Activated CD8-positive, alpha-beta memory T cell treated with anti-CD3 and anti-CD28 coated beads, Interleukin-2, amount 50 U/mL, for 24 hours (primary cell): ENCODE data around the gene NLGN2.
"Not testable (repeated sequence)": the region's sequence is repeated elsewhere in the genome, so short reads cannot be mapped to it uniquely, and the experiment has no call there.

ENCODE experiments used
- DNase-seq: peaks from one replicate; pipeline ENCODE4 v3.0.0-alpha.2; 2020; ENCODE audit errors: extremely low read depth

Gene NLGN2

GRCh38 chr17:7407485-7408251 lies at the start of gene NLGN2:
Gene NLGN2, plus strand, starts transcription at chr17:7407845. Its CDS starts 411 bp downstream, at chr17:7408256.
- DNase-seq = no peak

- no peak for DNase-seq
These were observed 45.7 kb upstream of the NLGN2 start for GRCh38 chr17:7361906-7362305.

- no peak for DNase-seq
These were observed 44.3 kb upstream of the NLGN2 start for GRCh38 chr17:7363311-7363710.

- not testable (repeated sequence) for DNase-seq
These were observed 41.7 kb upstream of the NLGN2 start for GRCh38 chr17:7365963-7366362.

- no peak for DNase-seq
These were observed 40.6 kb upstream of the NLGN2 start for GRCh38 chr17:7367083-7367482.

GRCh38 chr17:7367918-7368598 lies 39.6 kb upstream of the NLGN2 start:
- DNase-seq = no peak

- not testable (repeated sequence) for DNase-seq
These were observed 39.0 kb upstream of the NLGN2 start for GRCh38 chr17:7368599-7368994.

- no peak for DNase-seq
These were observed 37.8 kb upstream of the NLGN2 start for GRCh38 chr17:7369825-7370224.

GRCh38 chr17:7370853-7371252 lies 36.8 kb upstream of the NLGN2 start:
- no peak for DNase-seq

- DNase-seq = no peak
These were observed 33.3 kb upstream of the NLGN2 start for GRCh38 chr17:7374353-7374752.

GRCh38 chr17:7379134-7379533 lies 28.5 kb upstream of the NLGN2 start:
- no peak for DNase-seq

GRCh38 chr17:7380321-7380720 lies 27.3 kb upstream of the NLGN2 start:
- DNase-seq = no peak

- no peak for DNase-seq
These were observed 26.6 kb upstream of the NLGN2 start, which contains the start of gene TNK1 for GRCh38 chr17:7380855-7381683. Gene TNK1, plus strand, starts transcription at chr17:7381089. Its CDS starts 1,838 bp downstream, at chr17:7382927.

- DNase-seq = no peak
These were observed 24.7 kb upstream of the NLGN2 start for GRCh38 chr17:7382901-7383300.

GRCh38 chr17:7383371-7383741 lies 24.3 kb upstream of the NLGN2 start:
- DNase-seq = no peak

GRCh38 chr17:7383742-7384488 lies 23.7 kb upstream of the NLGN2 start:
- DNase-seq = peak; percentile 26

GRCh38 chr17:7384489-7385081 lies 23.1 kb upstream of the NLGN2 start:
- no peak for DNase-seq

- no peak for DNase-seq
These were observed 18.8 kb upstream of the NLGN2 start for GRCh38 chr17:7388856-7389255.

- no peak for DNase-seq
These were observed 17.4 kb upstream of the NLGN2 start for GRCh38 chr17:7389924-7390910.

GRCh38 chr17:7391307-7391706 lies 16.3 kb upstream of the NLGN2 start:
- DNase-seq = no peak
